H9 (cell line): ENCODE data around the gene PRPF40A. TPM values are rescaled to one million over a fixed set of nuclear protein-coding genes. Genes with fewer than 3 reads are reported as not detected.
A peak's percentile ranks its signal among the peaks of the same experiment; 100 is the strongest.

Source experiments
- DNase-seq: peaks from one replicate; pipeline ENCODE4 v3.0.0-alpha.2; 2017
- H2AFZ ChIP-seq: one replicate; pipeline ENCODE4 v1.6.1; 2013; ENCODE audit warnings: mild to moderate bottlenecking, low read length, control low read depth, moderate library complexity
- H2AK5ac ChIP-seq: 2 replicates; pipeline ENCODE4 v1.6.1; 2013; ENCODE audit warnings: low read length, control low read depth, mixed read lengths; ENCODE audit not compliant: insufficient read length
- H2BK120ac ChIP-seq: one replicate; pipeline ENCODE4 v1.6.1; 2013; ENCODE audit warnings: low read depth, mild to moderate bottlenecking, low read length, control low read depth, inconsistent platforms; ENCODE audit not compliant: poor library complexity, severe bottlenecking
- H2BK12ac ChIP-seq: 2 replicates; pipeline ENCODE4 v1.6.1; 2013; ENCODE audit warnings: low read length, control low read depth, mixed read lengths, low read depth; ENCODE audit not compliant: insufficient read length
- H2BK15ac ChIP-seq: 2 replicates; pipeline ENCODE4 v1.6.1; 2013; ENCODE audit warnings: low read depth, low read length, control low read depth
- H2BK20ac ChIP-seq: one replicate; pipeline ENCODE4 v1.6.1; 2013; ENCODE audit warnings: low read depth, mild to moderate bottlenecking, low read length, control low read depth, inconsistent platforms; ENCODE audit not compliant: poor library complexity, severe bottlenecking
- H2BK5ac ChIP-seq: 2 replicates; pipeline ENCODE4 v1.6.1; 2013; ENCODE audit warnings: low read length, control low read depth, mixed read lengths; ENCODE audit not compliant: insufficient read length
- H3K14ac ChIP-seq: 2 replicates; pipeline ENCODE4 v1.6.1; 2013; ENCODE audit warnings: low read length, control low read depth; ENCODE audit not compliant: insufficient read depth
- H3K18ac ChIP-seq: 2 replicates; pipeline ENCODE4 v1.6.1; 2013; ENCODE audit warnings: low read depth, mild to moderate bottlenecking, mixed read lengths, low read length, control low read depth; ENCODE audit not compliant: insufficient read length
- H3K23ac ChIP-seq: 2 replicates; pipeline ENCODE4 v1.6.1; 2013; ENCODE audit warnings: low read length, control low read depth, mixed read lengths, low read depth; ENCODE audit not compliant: insufficient read length
- H3K23me2 ChIP-seq: 2 replicates; pipeline ENCODE4 v1.6.1; 2013; ENCODE audit warnings: low read depth, mild to moderate bottlenecking, mixed read lengths, low read length, control low read depth; ENCODE audit not compliant: insufficient read length, poor library complexity, severe bottlenecking
- H3K27ac ChIP-seq: 2 replicates; pipeline ENCODE4 v1.5.1; 2013; ENCODE audit warnings: low read length, control low read depth, mixed read lengths, low read depth; ENCODE audit not compliant: insufficient read length
- H3K27me3 ChIP-seq: 2 replicates; pipeline ENCODE4 v1.6.1; 2013; ENCODE audit warnings: low read length, control low read depth, inconsistent platforms; ENCODE audit not compliant: insufficient read depth
- H3K4ac ChIP-seq: 2 replicates; pipeline ENCODE4 v1.6.1; 2013; ENCODE audit warnings: low read depth, mild to moderate bottlenecking, control low read depth, inconsistent platforms, low read length, moderate library complexity
- H3K4me1 ChIP-seq: 2 replicates; pipeline ENCODE4 v1.6.1; 2013; ENCODE audit warnings: low read length, control low read depth, inconsistent platforms; ENCODE audit not compliant: insufficient read depth
- H3K4me2 ChIP-seq: 2 replicates; pipeline ENCODE4 v1.6.1; 2013; ENCODE audit warnings: low read length, control low read depth, mixed read lengths; ENCODE audit not compliant: insufficient read length, insufficient read depth
- H3K56ac ChIP-seq: 2 replicates; pipeline ENCODE4 v1.6.1; 2013; ENCODE audit warnings: low read depth, mild to moderate bottlenecking, mixed read lengths, low read length, control low read depth; ENCODE audit not compliant: insufficient read length
- H3K79me1 ChIP-seq: 2 replicates; pipeline ENCODE4 v1.6.1; 2013; ENCODE audit warnings: low read depth, mild to moderate bottlenecking, moderate library complexity, low read length, control low read depth, inconsistent platforms; ENCODE audit not compliant: insufficient read depth, poor library complexity, severe bottlenecking
- H3K79me2 ChIP-seq: 2 replicates; pipeline ENCODE4 v1.6.1; 2013; ENCODE audit warnings: low read length, control low read depth, inconsistent platforms; ENCODE audit not compliant: insufficient read depth
- H3K9ac ChIP-seq: 2 replicates; pipeline ENCODE4 v1.6.1; 2013; ENCODE audit warnings: low read length, control low read depth, mixed read lengths; ENCODE audit not compliant: insufficient read length; ENCODE audit errors: extremely low read depth
- H3K9me3 ChIP-seq: one replicate; pipeline ENCODE4 v1.6.1; 2013; ENCODE audit warnings: low read depth, low read length, inconsistent platforms; ENCODE audit not compliant: control insufficient read depth
- H3T11ph ChIP-seq: one replicate; pipeline ENCODE4 v1.6.1; 2013; ENCODE audit warnings: mild to moderate bottlenecking, low read length, control low read depth, inconsistent platforms
- H4K20me1 ChIP-seq: one replicate; pipeline ENCODE4 v1.6.1; 2013; ENCODE audit not compliant: control insufficient read depth, insufficient read length, insufficient read depth
- H4K5ac ChIP-seq: 2 replicates; pipeline ENCODE4 v1.6.1; 2013; ENCODE audit warnings: low read depth, mild to moderate bottlenecking, mixed read lengths, low read length, control low read depth; ENCODE audit not compliant: insufficient read length
- H4K8ac ChIP-seq: replicated peaks from 2 replicates; pipeline ENCODE4 v1.6.1; 2013; ENCODE audit warnings: low read length, control low read depth, mixed read lengths, low read depth; ENCODE audit not compliant: insufficient read length
- H4K91ac ChIP-seq: 2 replicates; pipeline ENCODE4 v1.6.1; 2013; ENCODE audit warnings: low read depth, mild to moderate bottlenecking, moderate library complexity, mixed read lengths, low read length, control low read depth; ENCODE audit not compliant: insufficient read length
- H3K27ac Mint-ChIP-seq, 3 experiments: 2 replicates in 2 of 3; 3 replicates in 1 of 3; pipeline ENCODE4 v1.8.0; 2020 to 2021; ENCODE audit warnings: mixed read lengths in 3 of 3, mild to moderate bottlenecking in 1 of 3, moderate library complexity in 1 of 3
- H3K27me3 Mint-ChIP-seq: 2 replicates; pipeline ENCODE4 v1.8.0; 2021; ENCODE audit warnings: low read depth, mild to moderate bottlenecking, moderate library complexity, mixed read lengths
- H3K36me3 Mint-ChIP-seq, 3 experiments: 2 replicates in 2 of 3; 3 replicates in 1 of 3; pipeline ENCODE4 v1.8.0; 2020 to 2021; ENCODE audit warnings: low read depth in 3 of 3, mixed read lengths in 3 of 3; ENCODE audit not compliant: insufficient read depth in 1 of 3
- H3K4me1 Mint-ChIP-seq, 2 experiments: 2 replicates each; pipeline ENCODE4 v1.8.0; 2020; ENCODE audit warnings: mixed read lengths in 2 of 2
- H3K4me3 Mint-ChIP-seq, 2 experiments: 2 replicates in 1 of 2; 3 replicates in 1 of 2; pipeline ENCODE4 v1.8.0; 2020 to 2021; ENCODE audit warnings: mild to moderate bottlenecking in 2 of 2, mixed read lengths in 2 of 2, moderate library complexity in 1 of 2
- H3K9me3 Mint-ChIP-seq, 2 experiments: 2 replicates in 1 of 2; 3 replicates in 1 of 2; pipeline ENCODE4 v1.8.0; 2020; ENCODE audit warnings: mild to moderate bottlenecking in 2 of 2, mixed read lengths in 2 of 2, moderate library complexity in 1 of 2
- WGBS: extraction: QIAGEN DNeasy Blood & Tissue Kit; methylation state at CpG from one replicate; pipeline ENCODE4 v1.1.7; 2013; ENCODE audit warnings: missing lambda C conversion rate, low lambda C conversion rate, mixed read lengths; ENCODE audit not compliant: insufficient read length; ENCODE audit errors: extremely low coverage; 5-methylcytosine and 5-hydroxymethylcytosine counted together
- total RNA-seq: library from RNA; stranded (reverse); gene quantifications from 2 replicates; pipeline ENCODE4 v1.2.1, GENCODE V29; 2021
- TF ChIP-seq, protein P1 (sequence below): fragments of 200-600 bp; sonication (generic); conservative IDR thresholded peaks from 3 replicates; pipeline ENCODE4 v1.8.0; 2021; ENCODE audit warnings: antibody characterized with exemption, mild to moderate bottlenecking

The PRPF40A gene
- total RNA-seq, 1 experiment from 2014 or later: 158 TPM

DNA sequence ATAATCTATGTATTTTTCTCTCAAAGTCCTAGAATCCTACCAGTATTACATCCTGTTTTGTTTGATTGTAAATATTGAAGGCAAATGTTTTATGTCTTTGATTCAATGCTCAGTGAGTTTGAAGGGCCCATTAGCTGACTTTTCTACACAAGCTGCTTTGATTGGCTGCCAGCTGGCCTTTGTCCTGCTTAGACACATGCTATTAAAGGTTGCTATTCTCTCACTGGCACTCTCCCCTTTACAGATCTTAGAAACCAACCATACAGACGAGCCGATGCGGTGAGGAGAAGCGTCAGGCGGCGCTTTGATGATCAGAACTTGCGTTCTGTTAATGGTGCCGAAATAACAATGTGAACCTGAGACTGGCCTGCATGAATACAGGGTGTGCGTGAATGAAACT is 69.7 kb downstream of the PRPF40A start:
- peaks cover 12 to 41% of the 10 kb centered on the region in 2 experiments for H3K4me1 Mint-ChIP-seq
- H2BK15ac ChIP-seq: no peak overlapping the region
- no peak overlapping the region for H2BK12ac ChIP-seq
- H3K23ac ChIP-seq: no peak overlapping the region
- no peak overlapping the region for H2AK5ac ChIP-seq
- no peak overlapping the region for H2AFZ ChIP-seq
- no peak overlapping the region for H3T11ph ChIP-seq
- H3K9me3 ChIP-seq: no peaks in the 10 kb centered on the region
- H3K27ac ChIP-seq: no peak overlapping the region
- H3K79me2 ChIP-seq: no peaks in the 10 kb centered on the region
- H3K4me3 Mint-ChIP-seq: no peak overlapping the region
- WGBS: no CpG with 5 or more reads among the region's 9 CpGs
- H3K56ac ChIP-seq: no peak overlapping the region
- H4K8ac ChIP-seq: no peak overlapping the region
- H2BK5ac ChIP-seq: no peak overlapping the region
- H3K14ac ChIP-seq: no peak overlapping the region
- H3K4me2 ChIP-seq: no peak overlapping the region
- no peaks in the 10 kb centered on the region for H3K23me2 ChIP-seq
- peak overlapping the region in 1 of 3 experiments; percentile 96; a peak in 4 of 7 replicates for H3K27ac Mint-ChIP-seq
- H3K4me1 ChIP-seq: peaks cover 3% of the 10 kb centered on the region; the same call in 1 of the 2 replicates
- H3K4ac ChIP-seq: no peak overlapping the region
- H3K18ac ChIP-seq: no peak overlapping the region
- H4K20me1 ChIP-seq: no peaks in the 10 kb centered on the region
- H3K27me3 Mint-ChIP-seq: no peaks in the 10 kb centered on the region
- H2BK120ac ChIP-seq: no peak overlapping the region
- no peak for DNase-seq
- H3K9me3 Mint-ChIP-seq: no peaks in the 10 kb centered on the region
- H4K91ac ChIP-seq: no peak overlapping the region
- H3K27me3 ChIP-seq: no peaks in the 10 kb centered on the region
- H2BK20ac ChIP-seq: no peak overlapping the region
- peaks cover 4 to 31% (median 19%) of the 10 kb centered on the region in 3 experiments; a peak in 6 of 7 replicates for H3K36me3 Mint-ChIP-seq
- no peaks in the 10 kb centered on the region for H3K79me1 ChIP-seq
- TF ChIP-seq, protein P1, sequence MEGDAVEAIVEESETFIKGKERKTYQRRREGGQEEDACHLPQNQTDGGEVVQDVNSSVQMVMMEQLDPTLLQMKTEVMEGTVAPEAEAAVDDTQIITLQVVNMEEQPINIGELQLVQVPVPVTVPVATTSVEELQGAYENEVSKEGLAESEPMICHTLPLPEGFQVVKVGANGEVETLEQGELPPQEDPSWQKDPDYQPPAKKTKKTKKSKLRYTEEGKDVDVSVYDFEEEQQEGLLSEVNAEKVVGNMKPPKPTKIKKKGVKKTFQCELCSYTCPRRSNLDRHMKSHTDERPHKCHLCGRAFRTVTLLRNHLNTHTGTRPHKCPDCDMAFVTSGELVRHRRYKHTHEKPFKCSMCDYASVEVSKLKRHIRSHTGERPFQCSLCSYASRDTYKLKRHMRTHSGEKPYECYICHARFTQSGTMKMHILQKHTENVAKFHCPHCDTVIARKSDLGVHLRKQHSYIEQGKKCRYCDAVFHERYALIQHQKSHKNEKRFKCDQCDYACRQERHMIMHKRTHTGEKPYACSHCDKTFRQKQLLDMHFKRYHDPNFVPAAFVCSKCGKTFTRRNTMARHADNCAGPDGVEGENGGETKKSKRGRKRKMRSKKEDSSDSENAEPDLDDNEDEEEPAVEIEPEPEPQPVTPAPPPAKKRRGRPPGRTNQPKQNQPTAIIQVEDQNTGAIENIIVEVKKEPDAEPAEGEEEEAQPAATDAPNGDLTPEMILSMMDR: no peak
- H4K5ac ChIP-seq: no peak overlapping the region
- no peak overlapping the region for H3K9ac ChIP-seq
